Hippocampal formation (tissue), 2 donors: ENCODE results near the gene ZBTB20.

Experiments used
- DNase-seq, 2 donors: peaks; one replicate each; lab custom pipeline; 2025; lab: John Stamatoyannopoulos, UW

Gene ZBTB20

GRCh38 chr3:114632757-114633424, 514.2 kb downstream of the ZBTB20 start:
- no peak for DNase-seq

- no peak for DNase-seq
These were observed 519.3 kb downstream of the ZBTB20 start for GRCh38 chr3:114627770-114628169.

- no peak for DNase-seq
These were observed 520.3 kb downstream of the ZBTB20 start for GRCh38 chr3:114626751-114627150.

GRCh38 chr3:114624571-114625181, 522.4 kb downstream of the ZBTB20 start:
- DNase-seq: peak; percentile 85 to 88

GRCh38 chr3:114624047-114624445, 523.0 kb downstream of the ZBTB20 start:
- DNase-seq: peak; percentile 27 to 69

GRCh38 chr3:114623420-114624046, 523.6 kb downstream of the ZBTB20 start:
- no peak for DNase-seq

DNA sequence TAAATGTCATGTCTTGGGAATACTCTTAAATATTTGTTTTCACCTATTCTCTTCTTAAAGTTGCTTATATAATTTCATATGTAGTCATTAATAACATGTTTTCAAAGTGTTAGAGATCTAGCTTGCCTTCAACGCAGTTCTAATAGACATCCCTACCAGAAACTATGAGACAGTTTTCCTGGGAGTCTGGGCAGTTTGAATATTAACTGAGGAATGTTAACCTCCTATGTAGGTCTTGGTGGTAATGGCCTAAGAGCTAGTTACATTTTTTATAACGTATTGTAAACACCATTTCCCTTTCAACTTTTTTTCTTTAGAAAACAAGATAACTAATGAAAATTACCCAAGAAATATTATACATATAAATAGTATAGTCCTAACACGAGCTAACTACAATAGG, 525.1 kb downstream of the ZBTB20 start:
- no peak for DNase-seq

- DNase-seq: no peak
These were observed 527.3 kb downstream of the ZBTB20 start for GRCh38 chr3:114619771-114620170.

GRCh38 chr3:114615523-114616085, 531.5 kb downstream of the ZBTB20 start:
- DNase-seq: no peak

DNA sequence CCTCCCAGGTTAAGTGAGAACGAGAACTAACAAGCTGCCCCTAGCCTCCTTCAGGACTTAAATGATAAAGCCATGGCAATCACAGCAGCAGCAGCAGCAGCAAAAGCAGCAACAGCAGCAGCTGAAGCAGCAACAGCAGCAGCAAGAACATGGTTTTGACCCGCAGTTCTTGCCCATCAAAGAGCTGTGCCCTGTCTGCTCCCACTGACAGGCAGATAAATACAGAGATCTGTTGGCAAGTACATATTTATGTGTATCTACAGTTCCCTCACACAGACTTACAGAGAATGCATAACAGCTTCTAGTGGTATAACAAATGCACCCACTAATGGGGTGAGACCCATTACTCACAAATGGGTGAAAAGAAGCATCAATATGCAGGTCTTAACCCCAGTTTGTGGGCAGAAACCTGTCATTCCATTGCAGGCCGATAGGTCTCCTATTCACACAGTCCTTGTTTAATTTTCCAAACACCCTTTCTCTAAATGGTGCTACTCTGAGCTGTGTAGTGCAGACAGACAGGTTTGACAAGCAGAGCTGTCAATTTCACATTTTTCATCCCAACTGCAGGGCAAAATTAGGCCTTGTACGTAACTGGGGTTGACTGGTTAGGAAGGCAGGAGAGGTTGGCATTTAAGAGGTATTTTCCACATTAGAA, 537.0 kb downstream of the ZBTB20 start:
- no peak for DNase-seq

DNA sequence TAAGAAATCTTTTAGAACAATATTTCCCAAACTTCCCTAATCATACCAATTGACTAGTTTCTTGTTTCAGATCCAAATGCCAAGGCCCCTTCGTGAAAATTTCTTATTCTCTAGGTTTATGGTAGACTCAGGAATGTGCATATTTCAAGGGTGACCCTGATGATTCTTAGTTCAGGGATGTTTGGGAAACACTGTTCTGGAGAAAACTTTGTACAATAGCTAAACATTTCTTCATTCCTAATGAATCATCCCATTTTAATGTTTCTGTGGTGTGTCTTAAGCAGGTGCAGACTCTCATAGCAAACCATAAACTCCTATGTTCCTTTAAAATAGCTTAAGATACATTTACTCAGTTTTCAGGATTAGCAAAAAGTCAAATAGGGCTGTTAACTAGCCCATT, 538.8 kb downstream of the ZBTB20 start:
- no peak for DNase-seq

DNA sequence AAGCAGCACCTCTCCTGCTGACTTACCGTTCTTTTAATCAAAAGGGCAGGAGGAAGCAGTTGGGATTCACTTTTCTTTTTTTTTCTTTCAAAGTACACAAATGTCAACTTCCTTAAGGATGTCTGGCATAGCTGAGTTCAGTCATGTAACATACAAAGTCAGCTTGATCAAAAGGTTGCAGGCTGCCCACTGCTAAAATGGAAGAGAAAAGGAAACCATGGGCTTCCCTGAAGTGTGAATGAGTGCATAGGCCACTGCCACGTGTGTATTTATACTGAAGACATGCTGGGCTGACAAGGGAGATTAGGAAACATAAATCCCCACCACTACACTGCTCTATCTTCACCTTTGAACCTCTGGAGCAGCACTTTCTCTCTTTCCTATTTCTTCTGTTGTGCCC, 540.8 kb downstream of the ZBTB20 start:
- DNase-seq: no peak

DNA sequence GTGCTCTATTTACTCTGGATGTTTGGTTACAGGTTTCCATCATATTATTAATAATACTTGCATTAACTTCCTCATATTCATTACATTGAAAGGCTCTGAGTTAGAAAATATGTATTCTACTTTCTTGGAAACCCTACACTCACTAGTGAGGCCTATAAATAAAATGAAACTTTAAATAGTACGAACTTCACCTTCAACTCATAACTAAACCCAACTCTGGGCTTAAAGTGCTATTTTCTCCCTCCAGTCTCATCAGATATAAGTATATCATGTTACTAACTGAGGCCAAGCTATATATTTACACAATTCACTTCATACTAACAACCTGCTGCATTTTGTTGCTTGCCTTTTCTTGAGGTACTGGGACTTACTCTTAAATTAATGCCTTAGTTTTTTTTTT, 546.5 kb downstream of the ZBTB20 start:
- no peak for DNase-seq

DNA sequence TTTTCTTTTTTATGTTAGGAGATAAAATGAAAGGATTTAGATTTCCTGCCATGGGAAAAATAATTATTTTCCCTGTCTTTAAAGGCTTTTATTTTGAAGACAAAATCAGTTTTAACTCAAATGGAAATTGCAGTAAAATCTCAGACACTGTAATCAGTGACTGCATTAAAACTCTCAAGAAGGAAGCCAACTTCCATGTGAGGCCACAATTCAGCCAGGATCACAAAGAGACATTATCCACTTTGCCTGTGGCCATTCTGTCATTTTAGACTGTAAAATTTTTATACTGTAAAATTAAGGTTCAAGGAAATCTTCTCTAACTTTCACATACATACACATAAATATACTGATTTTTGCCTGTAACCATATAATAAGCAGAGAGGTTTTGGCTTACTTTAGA, 549.2 kb downstream of the ZBTB20 start:
- DNase-seq: no peak

GRCh38 chr3:114597012-114597411, 550.1 kb downstream of the ZBTB20 start:
- DNase-seq: no peak

- no peak for DNase-seq
These were observed 550.9 kb downstream of the ZBTB20 start for GRCh38 chr3:114596147-114596546.

GRCh38 chr3:114595522-114596028, 551.5 kb downstream of the ZBTB20 start:
- no peak for DNase-seq

DNA sequence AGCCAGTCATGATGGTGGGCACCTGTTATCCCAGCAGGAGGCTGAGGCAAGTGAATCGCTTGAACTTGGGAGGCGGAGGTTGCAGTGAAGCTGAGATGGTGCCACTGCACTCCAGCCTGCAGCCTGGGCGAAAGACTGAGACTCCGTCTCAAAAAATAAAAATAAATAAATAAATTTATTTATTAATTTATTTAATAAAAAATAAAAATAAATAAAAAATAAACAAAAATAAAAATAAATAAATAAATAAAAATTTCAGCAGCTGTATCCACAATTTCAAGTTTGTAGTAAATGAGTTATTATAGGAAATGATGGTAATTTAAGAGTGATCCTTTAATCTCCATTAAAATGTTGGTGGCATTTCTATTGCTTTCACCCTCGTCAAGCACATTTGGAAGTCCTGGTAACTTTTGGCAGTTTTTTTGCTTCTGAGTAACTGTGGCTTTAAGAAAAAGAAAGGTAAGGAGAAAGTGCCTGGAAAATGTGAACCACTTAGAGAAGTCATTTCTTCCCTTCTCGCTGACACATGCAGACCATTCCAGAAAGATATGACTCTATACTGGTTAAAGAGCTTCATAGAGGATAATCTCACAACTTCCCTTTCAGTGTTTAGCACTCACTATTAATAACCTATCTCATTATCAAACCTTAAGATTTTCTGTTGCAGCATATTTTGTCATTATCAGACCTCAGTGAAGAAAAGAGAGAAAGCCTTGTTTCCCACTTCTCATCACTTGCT, 556.6 kb downstream of the ZBTB20 start:
- no peak for DNase-seq

DNA sequence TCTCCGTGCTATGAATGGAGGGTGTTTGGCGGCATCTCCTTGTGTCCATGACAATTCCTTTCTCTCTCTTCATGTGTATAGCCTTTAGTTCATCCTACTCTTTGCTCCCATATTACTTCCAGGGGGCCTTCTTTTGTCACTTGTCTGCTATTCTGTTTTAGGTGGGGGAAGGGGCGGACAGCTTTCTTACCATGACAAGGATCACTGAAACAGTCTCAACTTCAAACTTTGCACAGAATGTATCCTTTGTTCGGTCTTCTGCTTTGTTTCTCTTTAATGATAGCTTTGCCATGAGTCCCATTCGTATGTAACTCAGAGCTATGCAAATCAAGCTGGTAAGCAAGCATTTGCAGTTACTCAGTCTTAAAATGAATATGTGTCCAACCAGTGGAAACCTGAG, 559.1 kb downstream of the ZBTB20 start:
- no peak for DNase-seq

GRCh38 chr3:114586119-114586518, 561.0 kb downstream of the ZBTB20 start:
- DNase-seq: no peak

- no peak for DNase-seq
These were observed 561.4 kb downstream of the ZBTB20 start for GRCh38 chr3:114585687-114586086.
